Astrocyte of the spinal cord (primary cell): ENCODE results near the gene CABP1.

Experiments used
- DNase-seq: peaks from one replicate; pipeline ENCODE4 v3.0.0; 2011; ENCODE audit warnings: low read depth, low spot score
- H3K4me3 ChIP-seq: 2 replicates; pipeline ENCODE4 v1.5.1; 2011; ENCODE audit warnings: low read depth, mild to moderate bottlenecking, low read length, moderate library complexity
- CTCF ChIP-seq: IDR thresholded peaks from 2 replicates; pipeline ENCODE4 v1.5.1; 2012; ENCODE audit warnings: low read depth, mild to moderate bottlenecking, low read length, inconsistent platforms
- in situ Hi-C: cut with HindIII; loops from 2 replicates; pipeline ENCODE4 v1.10.0; 2017; ENCODE audit warnings: low sequenced_read_pairs

CABP1 gene

GRCh38 chr12:120692524-120693033 is 52.2 kb downstream of the CABP1 start:
- no peak for TF ChIP-seq CTCF
- DNase-seq, result no peak
- H3K4me3 ChIP-seq, result no peak overlapping the region
- in situ Hi-C loops, result no loop called here

GRCh38 chr12:120693848-120694247 is 53.4 kb downstream of the CABP1 start:
- DNase-seq, result no peak
- no peak overlapping the region for H3K4me3 ChIP-seq
- in situ Hi-C loops, result no loop called here
- TF ChIP-seq CTCF, result no peak

GRCh38 chr12:120696626-120697025 is 56.2 kb downstream of the CABP1 start:
- in situ Hi-C loops, result no loop called here
- no peak for TF ChIP-seq CTCF
- no peak for DNase-seq

GRCh38 chr12:120697344-120697743 is 56.9 kb downstream of the CABP1 start:
- no peak for DNase-seq
- in situ Hi-C loops, result no loop called here
- no peak overlapping the region for H3K4me3 ChIP-seq
- TF ChIP-seq CTCF, result no peak

More at GRCh38 chr12:120696626-120697025, 56.2 kb downstream of the CABP1 start:
- H3K4me3 ChIP-seq, result no peak overlapping the region

GRCh38 chr12:120698665-120699064 is 58.2 kb downstream of the CABP1 start:
- TF ChIP-seq CTCF, result no peak
- in situ Hi-C loops, result no loop called here
- DNase-seq, result no peak
- no peak overlapping the region for H3K4me3 ChIP-seq

GRCh38 chr12:120699553-120699952 is 59.1 kb downstream of the CABP1 start:
- no peak for DNase-seq
- no peak for TF ChIP-seq CTCF
- no peak overlapping the region for H3K4me3 ChIP-seq
- in situ Hi-C loops, result no loop called here

- in situ Hi-C loops, result no loop called here
- DNase-seq, result no peak
Measured at GRCh38 chr12:120700886-120701285, 60.5 kb downstream of the CABP1 start.

More at GRCh38 chr12:120700886-120701285, 60.5 kb downstream of the CABP1 start:
- TF ChIP-seq CTCF, result no peak
- no peak overlapping the region for H3K4me3 ChIP-seq
